ENCODE data around the gene TRPM1. TPM values are rescaled to one million over a fixed set of nuclear protein-coding genes. Genes with fewer than 3 reads are reported as not detected.

The TRPM1 gene
- total RNA-seq, 1 donor from 2014 or later = not detected

- no peak for DNase-seq (ENCODE audit: extremely low read depth, low read depth, low spot score)
Observed at GRCh38 chr15:31085359-31085758, 16.2 kb downstream of the TRPM1 start.

GRCh38 chr15:31084176-31084575 is 17.3 kb downstream of the TRPM1 start:
- DNase-seq (ENCODE audit: extremely low read depth, low read depth, low spot score) = no peak

- no peak for DNase-seq (ENCODE audit: extremely low read depth, low read depth, low spot score)
Observed at GRCh38 chr15:31083370-31083780, 18.1 kb downstream of the TRPM1 start.

GRCh38 chr15:31082771-31083369 is 18.7 kb downstream of the TRPM1 start:
- DNase-seq (ENCODE audit: extremely low read depth, low read depth, low spot score) = no peak

GRCh38 chr15:31081588-31082250 is 19.8 kb downstream of the TRPM1 start:
- DNase-seq (ENCODE audit: extremely low read depth, low read depth, low spot score) = no peak

- DNase-seq (ENCODE audit: extremely low read depth, low read depth, low spot score) = no peak
Observed at GRCh38 chr15:31081056-31081455, 20.5 kb downstream of the TRPM1 start.

- no peak for DNase-seq (ENCODE audit: extremely low read depth, low read depth, low spot score)
Observed at GRCh38 chr15:31080591-31081014, 20.9 kb downstream of the TRPM1 start.

- DNase-seq (ENCODE audit: extremely low read depth, low read depth, low spot score) = no peak
Observed at GRCh38 chr15:31079519-31079918, 22.0 kb downstream of the TRPM1 start.

- no peak for DNase-seq (ENCODE audit: extremely low read depth, low read depth, low spot score)
Observed at GRCh38 chr15:31078471-31078870, 23.1 kb downstream of the TRPM1 start.

GRCh38 chr15:31077941-31078340 is 23.6 kb downstream of the TRPM1 start:
- DNase-seq (ENCODE audit: extremely low read depth, low read depth, low spot score) = no peak

GRCh38 chr15:31077181-31077580 is 24.3 kb downstream of the TRPM1 start:
- no peak for DNase-seq (ENCODE audit: extremely low read depth, low read depth, low spot score)

- DNase-seq (ENCODE audit: extremely low read depth, low read depth, low spot score) = no peak
Observed at GRCh38 chr15:31074321-31074720, 27.2 kb downstream of the TRPM1 start.

- no peak for DNase-seq (ENCODE audit: extremely low read depth, low read depth, low spot score)
Observed at GRCh38 chr15:31070867-31071266, 30.7 kb downstream of the TRPM1 start.

GRCh38 chr15:31069360-31070000 is 32.0 kb downstream of the TRPM1 start:
- DNase-seq (ENCODE audit: extremely low read depth, low read depth, low spot score) = no peak

- DNase-seq (ENCODE audit: extremely low read depth, low read depth, low spot score) = no peak
Observed at GRCh38 chr15:31067890-31068603, 33.5 kb downstream of the TRPM1 start.

- no peak for DNase-seq (ENCODE audit: extremely low read depth, low read depth, low spot score)
Observed at GRCh38 chr15:31065824-31066223, 35.7 kb downstream of the TRPM1 start.

- no peak for DNase-seq (ENCODE audit: extremely low read depth, low read depth, low spot score)
Observed at GRCh38 chr15:31062911-31063310, 38.6 kb downstream of the TRPM1 start.

- no peak for DNase-seq (ENCODE audit: extremely low read depth, low read depth, low spot score)
Observed at GRCh38 chr15:31062310-31062847, 39.1 kb downstream of the TRPM1 start.

- DNase-seq (ENCODE audit: extremely low read depth, low read depth, low spot score) = no peak
Observed at GRCh38 chr15:31060429-31061140, 40.9 kb downstream of the TRPM1 start.

GRCh38 chr15:31058236-31058962 is 43.1 kb downstream of the TRPM1 start:
- no peak for DNase-seq (ENCODE audit: extremely low read depth, low read depth, low spot score)
